Hepatocyte (in vitro differentiated cells): Measurements from ENCODE around the gene EPB41L1. TPM values are rescaled to one million over a fixed set of nuclear protein-coding genes. Genes with fewer than 3 reads are reported as not detected.

Experiments used
- DNase-seq: peaks from one replicate; pipeline ENCODE4 v3.0.0-alpha.2; 2016; ENCODE audit warnings: low spot score
- H2AFZ ChIP-seq: fragments of 200-600 bp; sonication (generic); 2 replicates; pipeline ENCODE4 v1.6.0; 2016; ENCODE audit warnings: antibody characterized with exemption, mild to moderate bottlenecking
- H3K27ac ChIP-seq: fragments of 200-600 bp; sonication (generic); 2 replicates; pipeline ENCODE4 v1.5.1; 2016; ENCODE audit warnings: mild to moderate bottlenecking
- H3K27me3 ChIP-seq: fragments of 200-600 bp; sonication (generic); 2 replicates; pipeline ENCODE4 v1.6.1; 2016
- H3K36me3 ChIP-seq: fragments of 200-600 bp; sonication (generic); replicated peaks from 2 replicates; pipeline ENCODE4 v1.5.1; 2016; ENCODE audit warnings: low read depth; ENCODE audit not compliant: insufficient read depth
- H3K4me1 ChIP-seq: fragments of 200-600 bp; sonication (generic); 2 replicates; pipeline ENCODE4 v1.5.1; 2016; ENCODE audit warnings: mild to moderate bottlenecking, moderate library complexity; ENCODE audit not compliant: insufficient read depth
- H3K4me2 ChIP-seq: fragments of 200-600 bp; sonication (generic); 2 replicates; pipeline ENCODE4 v1.6.0; 2016
- H3K4me3 ChIP-seq: fragments of 200-600 bp; sonication (generic); 2 replicates; pipeline ENCODE4 v1.5.1; 2016; ENCODE audit warnings: mild to moderate bottlenecking
- H3K79me2 ChIP-seq: fragments of 200-600 bp; sonication (generic); 2 replicates; pipeline ENCODE4 v1.6.0; 2017; ENCODE audit warnings: mild to moderate bottlenecking
- H3K9me2 ChIP-seq: fragments of 200-600 bp; sonication (generic); replicated peaks from 2 replicates; pipeline ENCODE4 v1.6.0; 2017; ENCODE audit warnings: mild to moderate bottlenecking; ENCODE audit not compliant: insufficient read depth
- H3K9me3 ChIP-seq: fragments of 200-600 bp; sonication (generic); 2 replicates; pipeline ENCODE4 v1.5.1; 2016; ENCODE audit warnings: low read depth, mild to moderate bottlenecking
- H4K20me1 ChIP-seq: fragments of 200-600 bp; sonication (generic); 2 replicates; pipeline ENCODE4 v1.6.0; 2016; ENCODE audit warnings: mild to moderate bottlenecking; ENCODE audit not compliant: insufficient read depth, poor library complexity, severe bottlenecking
- EZH2 ChIP-seq: fragments of 200-600 bp; sonication (generic); IDR thresholded peaks from 2 replicates; pipeline ENCODE4 v1.6.1; 2016; ENCODE audit warnings: antibody characterized with exemption, mild to moderate bottlenecking, borderline replicate concordance
- EZH2phosphoT487 ChIP-seq: fragments of 200-600 bp; sonication (generic); IDR thresholded peaks from one replicate; pipeline ENCODE4 v1.6.1; 2018; ENCODE audit warnings: antibody characterized with exemption, mild to moderate bottlenecking, low read depth, moderate library complexity; ENCODE audit not compliant: unreplicated experiment, severe bottlenecking
- WGBS: methylation state at CpG from one replicate; pipeline ENCODE4 v1.1.6; 2016; ENCODE audit warnings: low lambda C conversion rate; ENCODE audit errors: missing lambda C conversion rate; 5-methylcytosine and 5-hydroxymethylcytosine counted together
- polyA plus RNA-seq: library from polyadenylated mRNA; unstranded; fragments of >200 nt; fragmentation: Nextera tagmentation; extraction: Ambion mirVana; gene quantifications from 2 replicates; pipeline ENCODE4 v1.2.1, GENCODE V29; 2016
- total RNA-seq: library from RNA; depleted of rRNA; stranded (reverse); fragments of >200 nt; gene quantifications from 2 replicates; pipeline ENCODE4 v1.2.3, GENCODE V29; 2014
- TF ChIP-seq, protein P1 (sequence below): fragments of 200-600 bp; sonication (generic); IDR thresholded peaks from 2 replicates; pipeline ENCODE4 v1.5.1; 2016; ENCODE audit warnings: antibody characterized with exemption, mild to moderate bottlenecking; ENCODE audit not compliant: poor library complexity

The EPB41L1 gene
- total and polyA plus RNA-seq, 2 experiments from 2014 or later: 25.2 to 36.4 TPM

DNA sequence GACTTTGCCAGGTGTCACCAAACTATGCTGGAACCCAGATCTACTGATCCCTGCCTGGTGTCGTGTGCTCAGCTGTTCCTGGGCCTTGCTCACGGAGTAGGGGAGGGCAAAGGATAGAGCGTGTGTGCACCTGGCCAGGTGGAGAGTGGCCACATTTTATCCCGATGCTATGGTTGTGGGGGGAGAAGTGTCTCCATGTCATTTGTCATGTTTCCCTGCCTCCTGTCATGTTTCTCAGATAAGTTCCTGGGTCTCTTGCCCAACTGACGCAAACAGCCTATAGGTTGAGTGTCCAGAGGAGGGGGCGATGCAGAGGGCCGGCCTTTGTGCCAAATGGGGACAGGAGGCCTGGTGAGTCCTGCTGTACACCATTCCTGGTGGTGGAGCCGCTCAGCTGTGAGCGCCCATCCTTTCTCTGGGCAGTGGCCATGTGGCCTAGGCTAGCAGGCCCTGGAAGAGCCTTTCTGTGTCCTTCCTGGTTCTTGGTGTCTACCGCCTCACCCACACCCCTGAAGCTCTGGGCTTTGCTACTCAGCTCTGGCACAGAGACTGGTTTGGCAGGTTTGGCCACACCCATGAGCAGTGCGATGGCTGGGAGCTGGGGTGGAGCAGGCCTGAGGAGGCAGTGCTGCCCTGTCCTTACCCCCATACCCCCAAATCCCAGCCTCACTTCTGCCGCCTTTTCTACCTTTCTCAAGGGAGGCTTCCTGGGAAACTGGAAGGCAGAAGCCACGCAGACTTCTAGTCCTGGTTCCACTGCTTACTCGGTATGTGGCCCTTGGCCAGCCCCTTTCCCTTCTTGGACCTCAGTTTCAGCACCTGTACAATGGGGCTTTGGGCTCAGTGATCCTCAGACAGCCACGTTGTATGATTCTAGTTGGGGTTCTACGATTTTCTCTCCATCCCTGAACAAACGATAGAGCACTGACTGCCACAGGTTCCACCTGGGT lies 32.3 kb upstream of the EPB41L1 start:
- Histone ChIP-seq H3K9me2 (no peaks in the 10 kb centered on the region), H2AFZ (no peak overlapping the region), H3K27ac (peak overlapping the region; percentile 31), H3K27me3 (no peaks in the 10 kb centered on the region), H3K79me2 (peaks cover 6% of the 10 kb centered on the region), H3K36me3 (no peaks in the 10 kb centered on the region), H3K4me2 (no peak overlapping the region), H3K4me3 (no peak overlapping the region), H3K9me3 (no peaks in the 10 kb centered on the region), H3K4me1 (peaks cover 9% of the 10 kb centered on the region), H4K20me1 (no peaks in the 10 kb centered on the region)
- TF ChIP-seq EZH2phosphoT487: no peak
- no peak for TF ChIP-seq EZH2
- TF ChIP-seq, protein P1, sequence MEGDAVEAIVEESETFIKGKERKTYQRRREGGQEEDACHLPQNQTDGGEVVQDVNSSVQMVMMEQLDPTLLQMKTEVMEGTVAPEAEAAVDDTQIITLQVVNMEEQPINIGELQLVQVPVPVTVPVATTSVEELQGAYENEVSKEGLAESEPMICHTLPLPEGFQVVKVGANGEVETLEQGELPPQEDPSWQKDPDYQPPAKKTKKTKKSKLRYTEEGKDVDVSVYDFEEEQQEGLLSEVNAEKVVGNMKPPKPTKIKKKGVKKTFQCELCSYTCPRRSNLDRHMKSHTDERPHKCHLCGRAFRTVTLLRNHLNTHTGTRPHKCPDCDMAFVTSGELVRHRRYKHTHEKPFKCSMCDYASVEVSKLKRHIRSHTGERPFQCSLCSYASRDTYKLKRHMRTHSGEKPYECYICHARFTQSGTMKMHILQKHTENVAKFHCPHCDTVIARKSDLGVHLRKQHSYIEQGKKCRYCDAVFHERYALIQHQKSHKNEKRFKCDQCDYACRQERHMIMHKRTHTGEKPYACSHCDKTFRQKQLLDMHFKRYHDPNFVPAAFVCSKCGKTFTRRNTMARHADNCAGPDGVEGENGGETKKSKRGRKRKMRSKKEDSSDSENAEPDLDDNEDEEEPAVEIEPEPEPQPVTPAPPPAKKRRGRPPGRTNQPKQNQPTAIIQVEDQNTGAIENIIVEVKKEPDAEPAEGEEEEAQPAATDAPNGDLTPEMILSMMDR: no peak
- 88% methylated on average over 17 of the region's 17 CpGs for WGBS
- peak; percentile 56 for DNase-seq

DNA sequence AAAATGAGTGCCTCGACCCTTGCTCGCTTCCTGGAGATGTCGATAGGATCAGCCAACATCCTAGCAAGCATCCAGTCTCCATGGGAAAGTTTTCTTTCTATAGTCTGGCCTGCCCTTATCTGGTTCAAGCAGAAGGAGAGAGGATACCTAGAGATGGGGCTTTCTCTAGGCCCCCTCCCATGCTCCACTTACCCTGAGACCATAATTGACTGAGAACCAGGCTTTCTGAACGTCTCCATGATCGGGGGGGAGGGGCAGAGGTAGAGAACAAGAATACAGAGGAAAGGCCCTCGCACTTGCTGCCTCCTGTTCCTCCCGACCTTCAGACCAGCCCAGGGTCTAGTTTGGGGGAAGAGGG lies 31.6 kb upstream of the EPB41L1 start:
- Histone ChIP-seq H3K79me2 (peaks cover 6% of the 10 kb centered on the region), H3K27ac (no peak overlapping the region), H3K36me3 (no peaks in the 10 kb centered on the region), H3K4me3 (no peak overlapping the region), H3K4me1 (peaks cover 3% of the 10 kb centered on the region), H4K20me1 (no peaks in the 10 kb centered on the region), H3K27me3 (no peaks in the 10 kb centered on the region), H3K9me3 (no peaks in the 10 kb centered on the region), H3K4me2 (no peak overlapping the region), H2AFZ (no peak overlapping the region), H3K9me2 (no peaks in the 10 kb centered on the region)
- TF ChIP-seq, protein P1: no peak
- TF ChIP-seq EZH2phosphoT487 (no peak), EZH2 (no peak)
- no peak for DNase-seq
- 79% methylated on average over 7 of the region's 7 CpGs for WGBS

DNA sequence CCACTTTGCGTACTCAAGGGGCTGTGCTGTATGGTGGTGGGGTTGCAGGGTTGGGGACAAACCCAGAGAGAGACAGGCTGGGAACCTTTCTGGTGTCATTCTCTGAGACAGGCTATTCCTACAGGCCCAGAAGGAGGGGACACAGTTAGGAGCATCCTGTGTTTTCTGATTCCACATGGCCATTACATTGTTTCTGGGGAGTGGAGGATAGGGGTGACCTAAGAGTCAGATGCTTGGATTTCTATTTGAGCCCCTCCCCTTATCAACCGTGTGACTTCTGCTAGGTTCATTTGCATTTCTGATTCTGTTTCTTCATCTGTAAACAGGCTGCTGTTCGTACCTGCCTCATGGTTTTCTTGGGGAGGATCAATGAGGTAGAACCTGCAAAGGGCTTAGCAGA lies 29.4 kb upstream of the EPB41L1 start:
- Histone ChIP-seq H2AFZ (no peak overlapping the region), H3K4me2 (no peak overlapping the region), H3K9me3 (no peaks in the 10 kb centered on the region), H3K27me3 (no peaks in the 10 kb centered on the region), H3K27ac (no peak overlapping the region), H3K4me3 (no peak overlapping the region), H3K9me2 (no peaks in the 10 kb centered on the region), H3K4me1 (peaks cover 3% of the 10 kb centered on the region), H3K79me2 (peaks cover 6% of the 10 kb centered on the region), H4K20me1 (no peaks in the 10 kb centered on the region), H3K36me3 (no peaks in the 10 kb centered on the region)
- WGBS: 81% methylated on average over 3 of the region's 3 CpGs
- no peak for DNase-seq
- TF ChIP-seq EZH2phosphoT487 (no peak), EZH2 (no peak)
- TF ChIP-seq, protein P1: no peak
